ENCODE measurements around the gene DLG5.

The DLG5 gene

DNA sequence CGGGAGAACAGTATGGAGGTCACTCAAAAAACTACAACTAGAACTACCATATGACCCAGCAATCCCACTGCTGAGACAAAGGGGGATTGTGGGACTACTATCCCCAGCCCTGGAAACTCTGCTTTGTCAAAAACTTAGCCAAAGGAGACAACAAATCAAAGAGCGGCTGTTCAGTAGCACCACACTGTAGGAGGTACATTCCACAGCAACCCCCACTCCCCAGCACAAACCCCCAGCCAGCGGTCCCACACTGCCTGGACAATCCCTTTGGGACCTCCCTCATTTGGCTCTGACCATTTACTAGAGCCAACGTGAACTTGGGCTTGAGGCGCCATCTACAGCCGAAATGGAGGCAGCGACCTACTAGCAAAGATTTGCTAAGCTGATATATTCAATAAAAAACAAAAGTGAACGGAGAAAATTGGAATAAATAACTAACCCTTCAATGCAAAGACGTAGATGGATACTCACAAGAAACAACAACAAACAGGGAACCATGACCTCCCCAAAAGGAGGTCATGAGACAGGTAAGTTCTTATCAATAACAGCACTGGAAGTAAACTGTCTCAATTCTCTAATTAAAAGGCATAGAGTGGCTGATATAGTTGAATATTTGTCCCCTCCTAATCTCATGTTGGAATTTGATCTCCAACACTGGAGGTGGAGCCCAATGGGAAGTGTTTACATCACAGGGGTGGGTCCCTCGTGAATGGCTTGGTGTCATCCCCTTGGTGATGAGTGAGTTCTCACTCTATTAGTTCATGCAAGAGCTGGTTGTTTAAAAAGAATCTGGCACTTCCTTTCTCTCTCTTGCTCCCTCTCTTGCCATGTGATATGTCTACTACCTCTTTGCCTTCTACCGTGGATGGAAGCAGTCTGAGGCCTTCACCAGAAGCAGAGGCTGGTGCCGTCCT lies 170.0 kb downstream of the DLG5 start:
- no peak for TF ChIP-seq FOXM1 (IDR thresholded peaks at IDR 0.05; ENCODE audit: borderline replicate concordance, low read depth)
- no peak for TF ChIP-seq NFIC (IDR thresholded peaks at IDR 0.05)
- TF ChIP-seq, protein P1, sequence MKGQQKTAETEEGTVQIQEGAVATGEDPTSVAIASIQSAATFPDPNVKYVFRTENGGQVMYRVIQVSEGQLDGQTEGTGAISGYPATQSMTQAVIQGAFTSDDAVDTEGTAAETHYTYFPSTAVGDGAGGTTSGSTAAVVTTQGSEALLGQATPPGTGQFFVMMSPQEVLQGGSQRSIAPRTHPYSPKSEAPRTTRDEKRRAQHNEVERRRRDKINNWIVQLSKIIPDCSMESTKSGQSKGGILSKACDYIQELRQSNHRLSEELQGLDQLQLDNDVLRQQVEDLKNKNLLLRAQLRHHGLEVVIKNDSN (IDR thresholded peaks at IDR 0.05), result no peak
- TF ChIP-seq RAD21 (IDR thresholded peaks at IDR 0.05; ENCODE audit: low read depth), result peak; percentile 96
- no peak for TF ChIP-seq TEAD4 (IDR thresholded peaks at IDR 0.05)

DNA sequence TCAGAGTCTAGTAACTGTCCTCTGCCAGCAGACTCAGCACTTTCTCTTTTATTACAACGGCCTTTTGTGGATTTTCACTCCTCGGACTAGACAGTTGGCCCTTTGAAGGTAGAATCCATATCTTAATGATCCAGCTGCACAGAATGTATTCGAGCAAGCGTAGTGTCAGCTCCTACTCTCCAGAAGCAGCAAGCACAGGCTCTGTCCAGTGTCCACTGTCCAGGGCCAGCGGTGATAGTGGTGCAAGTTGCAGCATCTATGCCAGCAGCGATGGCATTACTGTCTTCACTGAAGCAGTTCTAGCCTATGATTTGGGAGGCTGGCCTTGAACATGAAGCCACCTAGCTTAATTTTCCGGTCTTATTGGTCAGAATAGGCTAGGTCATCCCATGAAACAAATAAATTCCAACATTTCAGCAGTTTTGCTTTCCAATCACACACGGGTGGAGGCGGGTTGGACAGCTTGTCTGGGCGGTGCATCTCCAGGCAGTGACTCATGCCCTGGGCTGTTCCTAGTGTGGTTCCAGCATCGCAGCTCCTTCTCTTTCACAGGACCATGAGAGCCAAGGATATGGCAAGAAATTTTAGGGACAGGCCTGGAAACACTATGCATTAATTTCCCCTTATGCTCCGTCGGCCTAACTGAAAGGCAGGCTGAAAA lies 180.4 kb downstream of the DLG5 start:
- TF ChIP-seq CEBPB (IDR thresholded peaks at IDR 0.05) (no peak), TEAD4 (IDR thresholded peaks at IDR 0.05) (no peak), EGR1 (IDR thresholded peaks at IDR 0.05) (no peak)

DNA sequence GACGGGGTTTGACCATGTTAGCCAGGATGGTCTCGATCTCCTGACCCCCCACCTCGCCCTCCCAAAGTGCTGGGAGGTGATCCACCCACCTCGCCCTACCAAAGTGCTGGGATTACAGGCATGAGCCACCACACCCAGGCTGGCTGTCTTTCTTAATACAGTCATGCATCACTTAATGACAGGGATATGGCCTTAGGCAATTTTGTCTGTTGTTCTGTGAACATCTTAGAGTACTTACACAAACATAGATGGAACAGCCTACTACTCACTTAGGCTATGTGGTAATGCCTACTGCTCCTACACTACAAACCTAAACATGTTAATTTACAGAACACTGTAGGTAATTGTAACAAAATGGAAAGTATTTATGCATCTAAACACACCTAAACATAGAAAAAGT lies 182.3 kb downstream of the DLG5 start:
- TF ChIP-seq TEAD4 (IDR thresholded peaks at IDR 0.05), result no peak
- TF ChIP-seq CEBPB (IDR thresholded peaks at IDR 0.05), result no peak
- TF ChIP-seq CREB1 (IDR thresholded peaks at IDR 0.05; ENCODE audit: low read depth), result no peak
- TF ChIP-seq EP300 (IDR thresholded peaks at IDR 0.05; ENCODE audit: borderline replicate concordance), result no peak
- no peak for TF ChIP-seq EGR1 (IDR thresholded peaks at IDR 0.05)
- TF ChIP-seq NFIC (IDR thresholded peaks at IDR 0.05), result no peak
- no peak for TF ChIP-seq TCF12 (IDR thresholded peaks at IDR 0.05; ENCODE audit: low read depth)
- TF ChIP-seq, protein P2, sequence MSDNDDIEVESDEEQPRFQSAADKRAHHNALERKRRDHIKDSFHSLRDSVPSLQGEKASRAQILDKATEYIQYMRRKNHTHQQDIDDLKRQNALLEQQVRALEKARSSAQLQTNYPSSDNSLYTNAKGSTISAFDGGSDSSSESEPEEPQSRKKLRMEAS (IDR thresholded peaks at IDR 0.05), result no peak
- TF ChIP-seq ZBTB7A (IDR thresholded peaks at IDR 0.05; ENCODE audit: low read depth), result no peak
- TF ChIP-seq, protein P3, sequence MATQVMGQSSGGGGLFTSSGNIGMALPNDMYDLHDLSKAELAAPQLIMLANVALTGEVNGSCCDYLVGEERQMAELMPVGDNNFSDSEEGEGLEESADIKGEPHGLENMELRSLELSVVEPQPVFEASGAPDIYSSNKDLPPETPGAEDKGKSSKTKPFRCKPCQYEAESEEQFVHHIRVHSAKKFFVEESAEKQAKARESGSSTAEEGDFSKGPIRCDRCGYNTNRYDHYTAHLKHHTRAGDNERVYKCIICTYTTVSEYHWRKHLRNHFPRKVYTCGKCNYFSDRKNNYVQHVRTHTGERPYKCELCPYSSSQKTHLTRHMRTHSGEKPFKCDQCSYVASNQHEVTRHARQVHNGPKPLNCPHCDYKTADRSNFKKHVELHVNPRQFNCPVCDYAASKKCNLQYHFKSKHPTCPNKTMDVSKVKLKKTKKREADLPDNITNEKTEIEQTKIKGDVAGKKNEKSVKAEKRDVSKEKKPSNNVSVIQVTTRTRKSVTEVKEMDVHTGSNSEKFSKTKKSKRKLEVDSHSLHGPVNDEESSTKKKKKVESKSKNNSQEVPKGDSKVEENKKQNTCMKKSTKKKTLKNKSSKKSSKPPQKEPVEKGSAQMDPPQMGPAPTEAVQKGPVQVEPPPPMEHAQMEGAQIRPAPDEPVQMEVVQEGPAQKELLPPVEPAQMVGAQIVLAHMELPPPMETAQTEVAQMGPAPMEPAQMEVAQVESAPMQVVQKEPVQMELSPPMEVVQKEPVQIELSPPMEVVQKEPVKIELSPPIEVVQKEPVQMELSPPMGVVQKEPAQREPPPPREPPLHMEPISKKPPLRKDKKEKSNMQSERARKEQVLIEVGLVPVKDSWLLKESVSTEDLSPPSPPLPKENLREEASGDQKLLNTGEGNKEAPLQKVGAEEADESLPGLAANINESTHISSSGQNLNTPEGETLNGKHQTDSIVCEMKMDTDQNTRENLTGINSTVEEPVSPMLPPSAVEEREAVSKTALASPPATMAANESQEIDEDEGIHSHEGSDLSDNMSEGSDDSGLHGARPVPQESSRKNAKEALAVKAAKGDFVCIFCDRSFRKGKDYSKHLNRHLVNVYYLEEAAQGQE (IDR thresholded peaks at IDR 0.05; ENCODE audit: low read depth), result no peak
- TF ChIP-seq, protein P1 (IDR thresholded peaks at IDR 0.05), result no peak
- TF ChIP-seq YY1 (IDR thresholded peaks at IDR 0.05; ENCODE audit: low read depth), result no peak
- no peak for TF ChIP-seq TAF1 (IDR thresholded peaks at IDR 0.05; ENCODE audit: low read depth)
- no peak for TF ChIP-seq RAD21 (IDR thresholded peaks at IDR 0.05; ENCODE audit: low read depth)
- no peak for TF ChIP-seq FOXM1 (IDR thresholded peaks at IDR 0.05; ENCODE audit: borderline replicate concordance, low read depth)

DNA sequence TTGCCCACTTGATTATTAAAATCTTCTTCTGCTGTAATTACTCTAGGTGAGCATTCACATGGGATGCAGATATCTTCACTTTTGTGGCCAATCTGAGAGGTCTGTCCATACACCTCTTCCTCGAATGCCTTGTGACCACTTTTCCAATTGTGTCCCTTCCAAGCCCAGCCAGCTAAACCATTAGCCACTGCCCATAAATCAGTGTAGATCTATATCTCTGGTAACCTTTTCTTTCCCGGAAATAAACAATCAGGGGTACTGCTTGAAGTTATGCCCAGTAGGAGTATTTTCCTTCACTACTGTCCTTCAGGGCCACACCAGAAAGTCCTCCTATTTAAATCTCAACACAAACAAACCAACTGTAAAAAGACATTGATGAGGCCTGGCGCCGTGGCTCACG lies 184.4 kb downstream of the DLG5 start:
- TF ChIP-seq ZBTB7A (IDR thresholded peaks at IDR 0.05; ENCODE audit: low read depth), result no peak
- no peak for TF ChIP-seq FOXM1 (IDR thresholded peaks at IDR 0.05; ENCODE audit: borderline replicate concordance, low read depth)
- TF ChIP-seq YY1 (IDR thresholded peaks at IDR 0.05; ENCODE audit: low read depth), result no peak
- TF ChIP-seq CEBPB (IDR thresholded peaks at IDR 0.05), result no peak
- TF ChIP-seq, protein P2 (IDR thresholded peaks at IDR 0.05), result no peak

DNA sequence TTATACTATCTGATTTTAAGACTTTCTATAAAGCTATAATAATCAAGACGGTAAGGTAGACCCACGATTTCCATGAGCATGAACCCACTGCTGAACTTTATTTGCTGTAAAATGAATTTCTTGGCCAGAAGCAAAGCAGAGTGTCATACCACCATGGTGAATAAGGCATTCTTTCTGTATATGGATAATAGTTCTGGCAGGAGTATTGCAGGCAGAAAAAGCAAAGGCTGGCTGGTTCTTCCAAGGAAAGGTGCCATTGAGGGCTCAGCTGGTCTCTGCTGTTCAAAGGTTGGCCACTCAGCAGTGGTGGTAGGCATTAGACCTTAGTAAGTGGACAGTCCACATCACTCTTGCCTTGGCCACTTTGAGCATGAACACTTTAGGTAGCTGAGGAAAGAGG lies 184.8 kb downstream of the DLG5 start:
- TF ChIP-seq EP300 (IDR thresholded peaks at IDR 0.05; ENCODE audit: borderline replicate concordance) (no peak), ZBTB7A (IDR thresholded peaks at IDR 0.05; ENCODE audit: low read depth) (no peak), YY1 (IDR thresholded peaks at IDR 0.05; ENCODE audit: low read depth) (no peak), FOXM1 (IDR thresholded peaks at IDR 0.05; ENCODE audit: borderline replicate concordance, low read depth) (no peak), CREB1 (IDR thresholded peaks at IDR 0.05; ENCODE audit: low read depth) (no peak)
